ENCODE data around the gene CTNND2.

The CTNND2 gene

GRCh38 chr5:11780641-11781345, 123.5 kb downstream of the CTNND2 start:
- in situ Hi-C loops (cut with MboI; ENCODE audit: low sequenced_read_pairs): no loop called here

GRCh38 chr5:11777096-11777495, 127.2 kb downstream of the CTNND2 start:
- in situ Hi-C loops (cut with MboI; ENCODE audit: low sequenced_read_pairs): no loop called here

GRCh38 chr5:11770310-11770709, 133.9 kb downstream of the CTNND2 start:
- in situ Hi-C loops (cut with MboI; ENCODE audit: low sequenced_read_pairs): no loop called here

GRCh38 chr5:11760934-11761603, 143.2 kb downstream of the CTNND2 start:
- in situ Hi-C loops (cut with MboI; ENCODE audit: low sequenced_read_pairs): no loop called here

GRCh38 chr5:11758321-11758720, 145.9 kb downstream of the CTNND2 start:
- in situ Hi-C loops (cut with MboI; ENCODE audit: low sequenced_read_pairs): no loop called here

- in situ Hi-C loops (cut with MboI; ENCODE audit: low sequenced_read_pairs): no loop called here
Measured at GRCh38 chr5:11757661-11758060, 146.6 kb downstream of the CTNND2 start.

- in situ Hi-C loops (cut with MboI; ENCODE audit: low sequenced_read_pairs): no loop called here
Measured at GRCh38 chr5:11737010-11737409, 167.2 kb downstream of the CTNND2 start.

- in situ Hi-C loops (cut with MboI; ENCODE audit: low sequenced_read_pairs): no loop called here
Measured at GRCh38 chr5:11734369-11734768, 169.9 kb downstream of the CTNND2 start.

- in situ Hi-C loops (cut with MboI; ENCODE audit: low sequenced_read_pairs): no loop called here
Measured at GRCh38 chr5:11733840-11734192, 170.4 kb downstream of the CTNND2 start.

GRCh38 chr5:11733185-11733839, 170.9 kb downstream of the CTNND2 start:
- in situ Hi-C loops (cut with MboI; ENCODE audit: low sequenced_read_pairs): no loop called here

GRCh38 chr5:11724940-11725339, 179.3 kb downstream of the CTNND2 start:
- in situ Hi-C loops (cut with MboI; ENCODE audit: low sequenced_read_pairs): no loop called here

- in situ Hi-C loops (cut with MboI; ENCODE audit: low sequenced_read_pairs): no loop called here
Measured at GRCh38 chr5:11719888-11720481, 184.3 kb downstream of the CTNND2 start.

- in situ Hi-C loops (cut with MboI; ENCODE audit: low sequenced_read_pairs): no loop called here
Measured at GRCh38 chr5:11715461-11716196, 188.6 kb downstream of the CTNND2 start.

GRCh38 chr5:11711932-11712331, 192.3 kb downstream of the CTNND2 start:
- in situ Hi-C loops (cut with MboI; ENCODE audit: low sequenced_read_pairs): no loop called here

- in situ Hi-C loops (cut with MboI; ENCODE audit: low sequenced_read_pairs): no loop called here
Measured at GRCh38 chr5:11709021-11709420, 195.2 kb downstream of the CTNND2 start.

GRCh38 chr5:11704916-11705315, 199.3 kb downstream of the CTNND2 start:
- in situ Hi-C loops (cut with MboI; ENCODE audit: low sequenced_read_pairs): no loop called here

- in situ Hi-C loops (cut with MboI; ENCODE audit: low sequenced_read_pairs): no loop called here
Measured at GRCh38 chr5:11700391-11700790, 203.9 kb downstream of the CTNND2 start.

- in situ Hi-C loops (cut with MboI; ENCODE audit: low sequenced_read_pairs): no loop called here
Measured at GRCh38 chr5:11692636-11693035, 211.6 kb downstream of the CTNND2 start.

- in situ Hi-C loops (cut with MboI; ENCODE audit: low sequenced_read_pairs): no loop called here
Measured at GRCh38 chr5:11687498-11687897, 216.7 kb downstream of the CTNND2 start.

- in situ Hi-C loops (cut with MboI; ENCODE audit: low sequenced_read_pairs): no loop called here
Measured at GRCh38 chr5:11684607-11685006, 219.6 kb downstream of the CTNND2 start.

- in situ Hi-C loops (cut with MboI; ENCODE audit: low sequenced_read_pairs): no loop called here
Measured at GRCh38 chr5:11683666-11684065, 220.6 kb downstream of the CTNND2 start.

Measured in HL-60/S4 treated with retinoic acid at 250 ng/mL for 4 days and 3 days (cell line).